HEK293 (cell line): Measurements from ENCODE around the gene KCNJ6.
"Not testable (repeated sequence)": the region's sequence is repeated elsewhere in the genome, so short reads cannot be mapped to it uniquely, and the experiment has no call there.

Source experiments
- CTCF ChIA-PET: fragments of 350-600 bp; formaldehyde crosslinking; extraction: SDS; loops from one replicate; lab custom pipeline; 2021; ENCODE audit warnings: antibody characterized with exemption; lab: Yijun Ruan, JAX
- POLR2A ChIA-PET: fragments of 300-600 bp; formaldehyde crosslinking; extraction: SDS; loops from one replicate; lab custom pipeline; 2020; ENCODE audit warnings: antibody characterized with exemption, inconsistent platforms; lab: Yijun Ruan, JAX
- H3K27ac ChIP-seq: fragments of 200-500 bp; sonication (Bioruptor generic); 2 replicates; pipeline ENCODE4 v1.5.1; 2014; ENCODE audit warnings: low read depth, low read length, control low read depth, inconsistent platforms; ENCODE audit errors: extremely low read depth
- H3K36me3 ChIP-seq, 2 experiments: fragments of 200-500 bp in 1 of 2; sonication (Bioruptor generic) in 1 of 2; 1 replicate in 1 of 2; 2 replicates in 1 of 2; pipeline ENCODE4 v1.5.1; 2014 to 2017; ENCODE audit warnings: inconsistent platforms in 2 of 2, low read length in 2 of 2; ENCODE audit not compliant: control insufficient read depth in 2 of 2, insufficient read depth in 1 of 2
- H3K4me1 ChIP-seq: fragments of 200-500 bp; sonication (Bioruptor generic); 2 replicates; pipeline ENCODE4 v1.5.1; 2014; ENCODE audit warnings: mild to moderate bottlenecking, low read length, inconsistent platforms; ENCODE audit not compliant: control insufficient read depth, insufficient read depth
- H3K4me3 ChIP-seq: 2 replicates; pipeline ENCODE4 v1.5.1; 2011; ENCODE audit warnings: low read depth, mild to moderate bottlenecking, control low read depth, low read length, moderate library complexity
- H3K9me3 ChIP-seq: fragments of 200-500 bp; sonication (Bioruptor generic); 2 replicates; pipeline ENCODE4 v1.5.1; 2014; ENCODE audit warnings: low read depth, low read length, inconsistent platforms; ENCODE audit not compliant: control insufficient read depth, insufficient read depth
- KLF8 ChIP-seq: fragments of 450-650 bp; formaldehyde crosslinking; IDR thresholded peaks from 2 replicates; pipeline ENCODE4 v1.5.1; 2016; ENCODE audit warnings: missing biosample characterization, missing genetic modification characterization
- MEIS1 ChIP-seq: sonication (generic); formaldehyde crosslinking; IDR thresholded peaks from 2 replicates; pipeline ENCODE4 v1.8.1; 2022; ENCODE audit warnings: missing genetic modification reagents, mild to moderate bottlenecking, borderline replicate concordance
- PRDM10 ChIP-seq: fragments of 450-650 bp; formaldehyde crosslinking; IDR thresholded peaks from 2 replicates; pipeline ENCODE4 v1.5.1; 2016; ENCODE audit warnings: missing biosample characterization, missing genetic modification characterization
- ZNF112 ChIP-seq: fragments of 450-650 bp; formaldehyde crosslinking; IDR thresholded peaks from 2 replicates; pipeline ENCODE4 v1.5.0; 2017; ENCODE audit warnings: missing biosample characterization, missing genetic modification characterization
- ZNF114 ChIP-seq: fragments of 450-650 bp; formaldehyde crosslinking; IDR thresholded peaks from 2 replicates; pipeline ENCODE4 v1.5.0; 2017; ENCODE audit warnings: missing biosample characterization, missing genetic modification characterization
- ZNF155 ChIP-seq: fragments of 450-650 bp; formaldehyde crosslinking; IDR thresholded peaks from 2 replicates; pipeline ENCODE4 v1.5.1; 2016; ENCODE audit warnings: missing biosample characterization, missing genetic modification characterization
- ZNF157 ChIP-seq: fragments of 450-650 bp; formaldehyde crosslinking; IDR thresholded peaks from 2 replicates; pipeline ENCODE4 v1.5.1; 2016; ENCODE audit warnings: missing biosample characterization, missing genetic modification characterization
- ZNF223 ChIP-seq: fragments of 450-650 bp; formaldehyde crosslinking; IDR thresholded peaks from 2 replicates; pipeline ENCODE4 v1.5.1; 2016; ENCODE audit warnings: missing biosample characterization, missing genetic modification characterization
- ZNF23 ChIP-seq: fragments of 450-650 bp; formaldehyde crosslinking; IDR thresholded peaks from 2 replicates; pipeline ENCODE4 v1.5.1; 2016; ENCODE audit warnings: missing biosample characterization, missing genetic modification characterization, borderline replicate concordance
- ZNF341 ChIP-seq: fragments of 450-650 bp; formaldehyde crosslinking; IDR thresholded peaks from 2 replicates; pipeline ENCODE4; 2016; ENCODE audit warnings: low read depth, missing biosample characterization, missing genetic modification characterization
- ZNF366 ChIP-seq: fragments of 450-650 bp; formaldehyde crosslinking; conservative IDR thresholded peaks from 2 replicates; pipeline ENCODE4 v1.5.1; 2016; ENCODE audit warnings: missing biosample characterization, missing genetic modification characterization
- ZNF48 ChIP-seq: fragments of 450-650 bp; formaldehyde crosslinking; IDR thresholded peaks from 2 replicates; pipeline ENCODE4 v1.5.1; 2016; ENCODE audit warnings: missing biosample characterization, missing genetic modification characterization
- ZNF530 ChIP-seq: fragments of 450-650 bp; formaldehyde crosslinking; IDR thresholded peaks from 2 replicates; pipeline ENCODE4 v1.5.1; 2016; ENCODE audit warnings: low read depth, missing biosample characterization, missing genetic modification characterization
- ZNF600 ChIP-seq: fragments of 450-650 bp; formaldehyde crosslinking; IDR thresholded peaks from 2 replicates; pipeline ENCODE4 v1.5.1; 2016; ENCODE audit warnings: missing biosample characterization, missing genetic modification characterization
- ZNF626 ChIP-seq: fragments of 450-650 bp; sonication (Bioruptor Pico); formaldehyde crosslinking; IDR thresholded peaks from 2 replicates; pipeline ENCODE4 v1.5.1; 2018; ENCODE audit warnings: missing biosample characterization, missing genetic modification characterization, inconsistent platforms
- ZNF677 ChIP-seq: fragments of 450-650 bp; IDR thresholded peaks from 2 replicates; pipeline ENCODE4 v1.5.0; 2018; ENCODE audit warnings: missing biosample characterization, mild to moderate bottlenecking, missing genetic modification characterization, moderate library complexity
- ZNF785 ChIP-seq: fragments of 450-650 bp; formaldehyde crosslinking; IDR thresholded peaks from 2 replicates; pipeline ENCODE4 v1.5.1; 2016; ENCODE audit warnings: missing biosample characterization, missing genetic modification characterization
- ZSCAN16 ChIP-seq: fragments of 450-650 bp; formaldehyde crosslinking; IDR thresholded peaks from 2 replicates; pipeline ENCODE4 v1.5.1; 2016; ENCODE audit warnings: missing biosample characterization, missing genetic modification characterization
- ZSCAN5A ChIP-seq: fragments of 450-650 bp; formaldehyde crosslinking; IDR thresholded peaks from 2 replicates; pipeline ENCODE4 v1.5.1; 2016; ENCODE audit warnings: missing biosample characterization, missing genetic modification characterization
- TF ChIP-seq, protein P1 (sequence below): fragments of 450-650 bp; formaldehyde crosslinking; IDR thresholded peaks from 2 replicates; pipeline ENCODE4 v1.5.1; 2016; ENCODE audit warnings: missing biosample characterization, missing genetic modification characterization
- TF ChIP-seq, protein P2 (sequence below): fragments of 450-650 bp; formaldehyde crosslinking; IDR thresholded peaks from 2 replicates; pipeline ENCODE4 v1.5.1; 2017; ENCODE audit warnings: missing biosample characterization, missing genetic modification characterization

Gene KCNJ6

DNA sequence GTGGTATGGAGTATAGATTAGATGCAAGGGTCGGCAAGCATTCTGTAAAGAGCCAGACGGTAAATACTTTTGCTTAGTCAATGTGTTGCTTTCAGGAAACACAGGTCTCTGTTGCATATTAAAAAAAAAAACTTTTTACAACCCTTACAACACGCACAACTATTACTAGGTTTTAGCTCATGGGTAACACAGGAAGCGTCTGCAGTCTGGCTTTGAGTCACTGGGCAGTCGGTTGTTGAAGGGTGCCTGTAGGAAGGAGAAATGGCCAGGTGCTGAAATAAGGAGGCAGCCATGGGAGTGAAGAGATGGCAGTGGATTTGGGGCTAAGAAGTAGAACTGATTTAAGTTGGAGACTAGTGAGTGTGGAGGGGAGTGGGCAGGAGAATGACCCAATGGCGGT is 192.1 kb downstream of the KCNJ6 start:
- H3K4me3 ChIP-seq, result no peak overlapping the region
- H3K27ac ChIP-seq, result no peak overlapping the region
- CTCF ChIA-PET, result no interaction called here
- no peaks in the 10 kb centered on the region for H3K4me1 ChIP-seq
- POLR2A ChIA-PET, result no interaction called here
- no peaks in the 10 kb centered on the region for H3K9me3 ChIP-seq
- no peaks in the 10 kb centered on the region for H3K36me3 ChIP-seq
- TF ChIP-seq ZNF223 (tag by site-specific recombination) (no peak), ZNF114 (tag by site-specific recombination) (no peak), MEIS1 (no peak)
- TF ChIP-seq, all 188 proteins: peak for 0

GRCh38 chr21:37717534-37717933 is 198.7 kb downstream of the KCNJ6 start:
- no peak for TF ChIP-seq ZNF600 (tag by site-specific recombination)
- TF ChIP-seq ZNF155 (tag by site-specific recombination), result no peak
- no peak for TF ChIP-seq KLF8 (tag by site-specific recombination)
- TF ChIP-seq, protein P1, sequence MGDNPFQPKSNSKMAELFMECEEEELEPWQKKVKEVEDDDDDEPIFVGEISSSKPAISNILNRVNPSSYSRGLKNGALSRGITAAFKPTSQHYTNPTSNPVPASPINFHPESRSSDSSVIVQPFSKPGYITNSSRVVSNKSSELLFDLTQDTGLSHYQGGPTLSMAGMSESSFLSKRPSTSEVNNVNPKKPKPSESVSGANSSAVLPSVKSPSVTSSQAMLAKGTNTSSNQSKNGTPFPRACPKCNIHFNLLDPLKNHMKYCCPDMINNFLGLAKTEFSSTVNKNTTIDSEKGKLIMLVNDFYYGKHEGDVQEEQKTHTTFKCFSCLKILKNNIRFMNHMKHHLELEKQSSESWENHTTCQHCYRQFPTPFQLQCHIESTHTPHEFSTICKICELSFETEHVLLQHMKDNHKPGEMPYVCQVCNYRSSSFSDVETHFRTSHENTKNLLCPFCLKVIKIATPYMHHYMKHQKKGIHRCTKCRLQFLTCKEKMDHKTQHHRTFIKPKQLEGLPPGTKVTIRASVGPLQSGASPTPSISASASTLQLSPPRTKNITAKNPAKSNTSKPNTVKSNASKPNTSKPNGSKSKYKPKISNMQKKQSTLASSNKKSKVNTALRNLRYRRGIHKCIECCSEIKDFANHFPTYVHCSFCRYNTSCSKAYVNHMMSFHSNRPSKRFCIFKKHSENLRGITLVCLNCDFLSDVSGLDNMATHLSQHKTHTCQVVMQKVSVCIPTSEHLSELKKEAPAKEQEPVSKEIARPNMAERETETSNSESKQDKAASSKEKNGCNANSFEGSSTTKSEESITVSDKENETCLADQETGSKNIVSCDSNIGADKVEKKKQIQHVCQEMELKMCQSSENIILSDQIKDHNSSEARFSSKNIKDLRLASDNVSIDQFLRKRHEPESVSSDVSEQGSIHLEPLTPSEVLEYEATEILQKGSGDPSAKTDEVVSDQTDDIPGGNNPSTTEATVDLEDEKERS (tag by site-specific recombination), result no peak
- no peak for TF ChIP-seq ZNF677 (tag by site-specific recombination)
- TF ChIP-seq ZNF530 (tag by site-specific recombination), result no peak
- no peak for TF ChIP-seq ZSCAN5A (tag by site-specific recombination)
- no peak for TF ChIP-seq ZNF157 (tag by site-specific recombination)
- no peak for TF ChIP-seq ZNF366 (tag by site-specific recombination)
- no peak for TF ChIP-seq ZNF341
- TF ChIP-seq ZNF23 (tag by site-specific recombination), result no peak
- no peak for TF ChIP-seq ZNF112 (tag by site-specific recombination)
- no peak for TF ChIP-seq ZNF785 (tag by site-specific recombination)
- no peak for TF ChIP-seq ZNF626 (tag by site-specific recombination)
- TF ChIP-seq, protein P2, sequence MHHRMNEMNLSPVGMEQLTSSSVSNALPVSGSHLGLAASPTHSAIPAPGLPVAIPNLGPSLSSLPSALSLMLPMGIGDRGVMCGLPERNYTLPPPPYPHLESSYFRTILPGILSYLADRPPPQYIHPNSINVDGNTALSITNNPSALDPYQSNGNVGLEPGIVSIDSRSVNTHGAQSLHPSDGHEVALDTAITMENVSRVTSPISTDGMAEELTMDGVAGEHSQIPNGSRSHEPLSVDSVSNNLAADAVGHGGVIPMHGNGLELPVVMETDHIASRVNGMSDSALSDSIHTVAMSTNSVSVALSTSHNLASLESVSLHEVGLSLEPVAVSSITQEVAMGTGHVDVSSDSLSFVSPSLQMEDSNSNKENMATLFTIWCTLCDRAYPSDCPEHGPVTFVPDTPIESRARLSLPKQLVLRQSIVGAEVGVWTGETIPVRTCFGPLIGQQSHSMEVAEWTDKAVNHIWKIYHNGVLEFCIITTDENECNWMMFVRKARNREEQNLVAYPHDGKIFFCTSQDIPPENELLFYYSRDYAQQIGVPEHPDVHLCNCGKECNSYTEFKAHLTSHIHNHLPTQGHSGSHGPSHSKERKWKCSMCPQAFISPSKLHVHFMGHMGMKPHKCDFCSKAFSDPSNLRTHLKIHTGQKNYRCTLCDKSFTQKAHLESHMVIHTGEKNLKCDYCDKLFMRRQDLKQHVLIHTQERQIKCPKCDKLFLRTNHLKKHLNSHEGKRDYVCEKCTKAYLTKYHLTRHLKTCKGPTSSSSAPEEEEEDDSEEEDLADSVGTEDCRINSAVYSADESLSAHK (tag by site-specific recombination), result no peak
- no peak for TF ChIP-seq ZNF48 (tag by site-specific recombination)
- TF ChIP-seq PRDM10 (tag by site-specific recombination), result no peak
- TF ChIP-seq ZSCAN16, result no peak
- CTCF ChIA-PET, result interaction anchor here (0.7 kb wide), 1 partner anchor 8 kb away, joined by 3 read pairs; no protein-coding TSS in a partner anchor
- POLR2A ChIA-PET, result no interaction called here

DNA sequence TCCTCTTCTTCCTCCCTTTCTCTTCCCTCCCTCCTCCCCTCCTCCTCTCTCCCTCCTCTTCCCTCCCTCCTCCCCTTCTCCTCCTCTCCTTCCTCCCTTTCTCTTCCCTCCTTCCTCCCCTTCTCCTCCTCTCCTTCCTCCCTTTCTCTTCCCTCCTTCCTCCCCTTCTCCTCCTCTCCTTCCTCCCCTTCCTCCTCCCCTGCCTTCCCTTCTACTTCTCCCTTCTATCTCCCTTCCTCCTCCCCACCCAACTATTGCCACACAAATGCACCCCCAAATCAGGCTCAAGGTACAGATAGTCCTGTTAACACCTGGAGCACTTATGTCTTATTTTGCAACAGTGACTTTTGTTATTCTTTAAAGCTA is 203.7 kb downstream of the KCNJ6 start:
- ChIA-PET POLR2A (interaction anchor here (0.9 kb wide), 1 partner anchor 46 kb away, joined by 5 read pairs; no protein-coding TSS in a partner anchor), CTCF (interaction anchor here (0.6 to 3.8 kb wide), 40 partner anchors 9 to 1421 kb away, joined by 3 to 38 read pairs (median 5); partner anchors contain the start of gene KCNJ6)
- not testable (repeated sequence) for H3K27ac ChIP-seq, H3K4me3 ChIP-seq, H3K36me3 ChIP-seq, H3K9me3 ChIP-seq
- H3K4me1 ChIP-seq, result peaks cover 19% of the 10 kb centered on the region

More at GRCh38 chr21:37717534-37717933, 198.7 kb downstream of the KCNJ6 start:
- Histone ChIP-seq H3K36me3 (no peaks in the 10 kb centered on the region), H3K27ac (no peak overlapping the region), H3K9me3 (no peaks in the 10 kb centered on the region), H3K4me3 (no peak overlapping the region), H3K4me1 (no peaks in the 10 kb centered on the region)
